Measurements from ENCODE around the gene BTBD9. TPM values are rescaled to one million over a fixed set of nuclear protein-coding genes. Genes with fewer than 3 reads are reported as not detected.

The BTBD9 gene
- total RNA-seq, 4 donors from 2014 or later = 8.6 to 34.1 (median 30.8) TPM

GRCh38 chr6:38587766-38588362, 51.9 kb downstream of the BTBD9 start:
- no peak overlapping the region for H3K4me3 ChIP-seq
- H3K9me3 ChIP-seq = no peaks in the 10 kb centered on the region
- H3K27me3 ChIP-seq = no peaks in the 10 kb centered on the region
- TF ChIP-seq POLR2A (IDR thresholded peaks at IDR 0.05) (no peak), CTCF (IDR thresholded peaks at IDR 0.05) (no peak), POLR2AphosphoS5 (IDR thresholded peaks at IDR 0.05) (no peak), EP300 (IDR thresholded peaks at IDR 0.05; ENCODE audit: low read depth) (no peak)
- intact Hi-C loops (cut with DNase I; ENCODE audit: low total_unique reads) = no loop called here
- H3K36me3 ChIP-seq = peaks cover 0 to 3% (median 0%) of the 10 kb centered on the region in 4 donors
- no peak overlapping the region for H3K27ac ChIP-seq
- DNase-seq = no peak
- in situ Hi-C loops (cut with MboI; ENCODE audit: low pct_ligation_motif_present in 1 of 4, low pct_unique_long_range_greater_than_20kb in 1 of 4, low sequenced_read_pairs in 3 of 4) = no loop called here
- H3K4me1 ChIP-seq = no peaks in the 10 kb centered on the region
- WGBS, 2 donors (ENCODE audit: low coverage in 1 of 2) = 96 to 100% methylated on average over 4 to 6 of the region's 6 CpGs

DNA sequence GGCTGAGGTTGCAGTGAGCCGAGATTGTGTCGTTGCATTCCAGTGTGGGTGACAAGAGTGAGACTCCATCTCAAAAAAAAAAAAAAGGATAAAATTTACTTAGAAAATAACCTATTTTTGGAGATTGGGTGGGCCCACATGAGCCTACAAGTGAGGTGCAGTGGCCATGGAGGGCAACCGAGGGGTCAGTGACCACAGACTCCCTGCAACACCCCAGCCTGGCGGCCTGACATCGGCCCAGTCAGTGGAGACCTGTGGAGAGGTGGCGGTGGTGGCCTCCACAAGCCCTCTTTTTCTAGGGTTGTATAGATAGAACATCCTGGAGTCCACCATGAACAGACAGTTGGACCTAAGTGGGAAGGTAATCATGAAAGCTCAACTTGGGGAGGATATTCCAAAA, 52.7 kb downstream of the BTBD9 start:
- Histone ChIP-seq H3K36me3 (no peaks in the 10 kb centered on the region), H3K4me3 (no peak overlapping the region), H3K4me1 (no peaks in the 10 kb centered on the region), H3K9me3 (no peaks in the 10 kb centered on the region), H3K27me3 (no peaks in the 10 kb centered on the region), H3K27ac (no peak overlapping the region)
- no peak for DNase-seq
- intact Hi-C loops (cut with DNase I; ENCODE audit: low total_unique reads) = no loop called here
- 96% methylated on average over 6 of the region's 6 CpGs; no CpG with 5 or more reads in 1 of the 2 donors for WGBS, 2 donors (ENCODE audit: low coverage in 1 of 2)
- in situ Hi-C loops (cut with MboI; ENCODE audit: low pct_ligation_motif_present in 1 of 4, low pct_unique_long_range_greater_than_20kb in 1 of 4, low sequenced_read_pairs in 3 of 4) = no loop called here
- TF ChIP-seq POLR2A (IDR thresholded peaks at IDR 0.05) = no peak
- no peak for TF ChIP-seq EP300 (IDR thresholded peaks at IDR 0.05; ENCODE audit: low read depth)

- no peaks in the 10 kb centered on the region for H3K9me3 ChIP-seq
- in situ Hi-C loops (cut with MboI; ENCODE audit: low pct_ligation_motif_present in 1 of 4, low pct_unique_long_range_greater_than_20kb in 1 of 4, low sequenced_read_pairs in 3 of 4) (no loop called here), intact Hi-C loops (cut with DNase I; ENCODE audit: low total_unique reads) (no loop called here)
- peaks cover 0 to 6% (median 0%) of the 10 kb centered on the region in 4 donors for H3K36me3 ChIP-seq
- no peak overlapping the region for H3K27ac ChIP-seq
- H3K4me3 ChIP-seq = no peak overlapping the region
- 86% methylated on average over 2 of the region's 2 CpGs; no CpG with 5 or more reads in 1 of the 2 donors for whole genome bisulfite sequencing, 2 donors (ENCODE audit: low coverage in 1 of 2)
- TF ChIP-seq CTCF (IDR thresholded peaks at IDR 0.05) = no peak
- TF ChIP-seq POLR2AphosphoS5 (IDR thresholded peaks at IDR 0.05) = no peak
- no peak for TF ChIP-seq POLR2A (IDR thresholded peaks at IDR 0.05)
- TF ChIP-seq EP300 (IDR thresholded peaks at IDR 0.05; ENCODE audit: low read depth) = no peak
- H3K4me1 ChIP-seq = no peaks in the 10 kb centered on the region
- no peaks in the 10 kb centered on the region for H3K27me3 ChIP-seq
- no peak for DNase-seq
Measured at GRCh38 chr6:38584731-38585130, 55.0 kb downstream of the BTBD9 start.

- no peak for DNase-seq
- Histone ChIP-seq H3K4me1 (no peaks in the 10 kb centered on the region), H3K9me3 (no peaks in the 10 kb centered on the region), H3K36me3 (peaks cover 0 to 6% (median 0%) of the 10 kb centered on the region in 4 donors), H3K27ac (no peak overlapping the region), H3K27me3 (no peaks in the 10 kb centered on the region), H3K4me3 (no peak overlapping the region)
- intact Hi-C loops (cut with DNase I; ENCODE audit: low total_unique reads) = no loop called here
- in situ Hi-C loops (cut with MboI; ENCODE audit: low pct_ligation_motif_present in 1 of 4, low pct_unique_long_range_greater_than_20kb in 1 of 4, low sequenced_read_pairs in 3 of 4) = no loop called here
- TF ChIP-seq POLR2A (IDR thresholded peaks at IDR 0.05) (no peak), POLR2AphosphoS5 (IDR thresholded peaks at IDR 0.05) (no peak), CTCF (IDR thresholded peaks at IDR 0.05) (no peak), EP300 (IDR thresholded peaks at IDR 0.05; ENCODE audit: low read depth) (no peak)
- 84% methylated on average over 1 of the region's 1 CpG; no CpG with 5 or more reads in 1 of the 2 donors for WGBS, 2 donors (ENCODE audit: low coverage in 1 of 2)
Measured at GRCh38 chr6:38583523-38583922, 56.2 kb downstream of the BTBD9 start.

GRCh38 chr6:38580030-38580429, 59.7 kb downstream of the BTBD9 start:
- WGBS, 2 donors (ENCODE audit: low coverage in 1 of 2) = 94 to 100% methylated on average over 6 of the region's 6 CpGs
- Histone ChIP-seq H3K27ac (no peak overlapping the region), H3K4me3 (no peak overlapping the region), H3K27me3 (no peaks in the 10 kb centered on the region), H3K4me1 (no peaks in the 10 kb centered on the region), H3K36me3 (peaks cover 0 to 10% (median 0%) of the 10 kb centered on the region in 4 donors), H3K9me3 (no peaks in the 10 kb centered on the region)
- in situ Hi-C loops (cut with MboI; ENCODE audit: low pct_ligation_motif_present in 1 of 4, low pct_unique_long_range_greater_than_20kb in 1 of 4, low sequenced_read_pairs in 3 of 4) = no loop called here
- DNase-seq = no peak
- intact Hi-C loops (cut with DNase I; ENCODE audit: low total_unique reads) = no loop called here
- TF ChIP-seq EP300 (IDR thresholded peaks at IDR 0.05; ENCODE audit: low read depth) = no peak
- TF ChIP-seq POLR2A (IDR thresholded peaks at IDR 0.05) = no peak
- no peak for TF ChIP-seq POLR2AphosphoS5 (IDR thresholded peaks at IDR 0.05)
- TF ChIP-seq CTCF (IDR thresholded peaks at IDR 0.05) = no peak

Measured in transverse colon (tissue), 4 donors.